ENCODE measurements around the gene COX10.

GRCh38 chr17:14245002-14245401 lies 175.7 kb downstream of the COX10 start:
- TF ChIP-seq, protein P1, sequence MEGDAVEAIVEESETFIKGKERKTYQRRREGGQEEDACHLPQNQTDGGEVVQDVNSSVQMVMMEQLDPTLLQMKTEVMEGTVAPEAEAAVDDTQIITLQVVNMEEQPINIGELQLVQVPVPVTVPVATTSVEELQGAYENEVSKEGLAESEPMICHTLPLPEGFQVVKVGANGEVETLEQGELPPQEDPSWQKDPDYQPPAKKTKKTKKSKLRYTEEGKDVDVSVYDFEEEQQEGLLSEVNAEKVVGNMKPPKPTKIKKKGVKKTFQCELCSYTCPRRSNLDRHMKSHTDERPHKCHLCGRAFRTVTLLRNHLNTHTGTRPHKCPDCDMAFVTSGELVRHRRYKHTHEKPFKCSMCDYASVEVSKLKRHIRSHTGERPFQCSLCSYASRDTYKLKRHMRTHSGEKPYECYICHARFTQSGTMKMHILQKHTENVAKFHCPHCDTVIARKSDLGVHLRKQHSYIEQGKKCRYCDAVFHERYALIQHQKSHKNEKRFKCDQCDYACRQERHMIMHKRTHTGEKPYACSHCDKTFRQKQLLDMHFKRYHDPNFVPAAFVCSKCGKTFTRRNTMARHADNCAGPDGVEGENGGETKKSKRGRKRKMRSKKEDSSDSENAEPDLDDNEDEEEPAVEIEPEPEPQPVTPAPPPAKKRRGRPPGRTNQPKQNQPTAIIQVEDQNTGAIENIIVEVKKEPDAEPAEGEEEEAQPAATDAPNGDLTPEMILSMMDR (IDR thresholded peaks at IDR 0.05): no peak
- TF ChIP-seq POLR2A (IDR thresholded peaks at IDR 0.05): no peak

Data from tibial nerve (tissue), 3 donors.